ENCODE results near the gene FHAD1. TPM values are rescaled to one million over a fixed set of nuclear protein-coding genes. Genes with fewer than 3 reads are reported as not detected.

Gene FHAD1
- total RNA-seq, 1 experiment from 2014 or later = 0.45 TPM

DNA sequence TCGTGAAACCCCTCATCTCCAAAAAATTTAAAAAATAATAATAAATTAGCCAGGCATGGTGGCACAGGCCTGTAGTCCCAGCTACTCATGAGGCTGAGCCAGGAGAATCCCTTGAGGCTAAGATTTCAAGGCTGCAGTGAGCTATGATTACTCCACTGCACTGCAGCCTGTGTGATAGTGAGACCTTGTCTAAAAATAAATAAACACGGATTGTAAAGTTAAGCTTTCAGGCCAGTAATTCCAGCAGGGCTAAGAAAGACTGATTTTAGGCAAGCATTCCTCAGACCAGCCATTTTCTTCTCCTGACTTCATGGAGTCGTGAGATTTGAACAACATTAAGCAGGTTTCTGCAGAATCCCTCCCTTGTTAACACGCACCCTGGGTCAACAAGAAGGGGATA lies 85.5 kb downstream of the FHAD1 start:
- no peaks in the 10 kb centered on the region for H3K79me2 ChIP-seq (ENCODE audit: low read length)
- H4K20me1 ChIP-seq (ENCODE audit: insufficient read depth, low read depth, low read length) = no peaks in the 10 kb centered on the region
- no peaks in the 10 kb centered on the region for H3K4me1 ChIP-seq (ENCODE audit: low read length)
- H3K9me2 ChIP-seq (replicated peaks; ENCODE audit: insufficient read depth, low read length) = no peaks in the 10 kb centered on the region
- no peak overlapping the region for H2AFZ ChIP-seq (ENCODE audit: low read length)
- no peaks in the 10 kb centered on the region for H3K9me3 ChIP-seq (ENCODE audit: low read length)
- no peaks in the 10 kb centered on the region for H3K27me3 ChIP-seq (ENCODE audit: low read length)
- H3K4me2 ChIP-seq (ENCODE audit: low read depth, low read length, poor library complexity, severe bottlenecking) = no peak overlapping the region
- DNase-seq = no peak
- H3K9ac ChIP-seq (ENCODE audit: low read length) = no peak overlapping the region
- no peaks in the 10 kb centered on the region for H3K36me3 ChIP-seq (ENCODE audit: insufficient read depth, low read length)
- H3K27ac ChIP-seq (ENCODE audit: low read length) = no peak overlapping the region
- no peak overlapping the region for H3K4me3 ChIP-seq (ENCODE audit: low read length)

DNA sequence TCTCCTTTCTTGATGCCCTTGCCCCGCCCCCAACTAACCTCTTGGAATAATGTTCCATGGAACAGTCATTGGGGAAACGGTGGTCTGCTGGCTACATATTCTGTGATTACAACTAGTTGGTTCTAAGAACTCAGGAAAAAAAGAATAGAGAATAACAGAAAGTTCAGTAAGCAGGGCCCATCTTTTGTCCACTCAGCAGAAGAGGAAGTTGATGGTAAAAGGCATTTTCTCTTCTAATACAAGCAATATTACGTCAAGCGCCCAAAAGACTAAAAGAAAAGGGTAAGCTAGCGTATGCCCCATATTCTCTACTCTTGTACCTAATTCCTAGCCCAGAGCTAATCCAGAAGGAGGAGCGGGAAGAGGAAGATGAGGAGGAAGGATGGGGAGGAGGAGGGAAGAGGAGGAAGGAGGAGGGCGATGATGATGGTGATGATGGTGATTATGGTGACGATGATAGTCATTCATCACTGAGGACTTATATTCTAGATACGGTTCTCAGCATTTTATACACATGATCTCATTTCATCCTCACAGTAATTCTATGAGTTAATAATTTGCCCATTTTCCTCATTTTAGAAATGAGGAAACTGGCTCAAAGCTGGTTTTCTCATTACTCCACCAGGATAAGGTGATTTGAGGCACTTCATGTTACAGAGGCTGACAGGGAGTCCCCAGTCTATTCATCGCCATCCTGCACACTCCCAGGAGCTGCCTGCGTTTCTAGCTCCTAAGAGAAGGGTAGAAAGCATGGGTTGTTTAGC lies 86.1 kb downstream of the FHAD1 start:
- no peaks in the 10 kb centered on the region for H3K36me3 ChIP-seq (ENCODE audit: insufficient read depth, low read length)
- H3K9me2 ChIP-seq (replicated peaks; ENCODE audit: insufficient read depth, low read length) = no peaks in the 10 kb centered on the region
- H3K4me3 ChIP-seq (ENCODE audit: low read length) = no peak overlapping the region
- H3K4me1 ChIP-seq (ENCODE audit: low read length) = no peaks in the 10 kb centered on the region
- no peak overlapping the region for H2AFZ ChIP-seq (ENCODE audit: low read length)
- no peaks in the 10 kb centered on the region for H3K9me3 ChIP-seq (ENCODE audit: low read length)
- DNase-seq = no peak
- H3K9ac ChIP-seq (ENCODE audit: low read length) = no peak overlapping the region
- H3K4me2 ChIP-seq (ENCODE audit: low read depth, low read length, poor library complexity, severe bottlenecking) = no peak overlapping the region
- H3K79me2 ChIP-seq (ENCODE audit: low read length) = no peaks in the 10 kb centered on the region
- H3K27ac ChIP-seq (ENCODE audit: low read length) = no peak overlapping the region
- no peaks in the 10 kb centered on the region for H3K27me3 ChIP-seq (ENCODE audit: low read length)
- no peaks in the 10 kb centered on the region for H4K20me1 ChIP-seq (ENCODE audit: insufficient read depth, low read depth, low read length)

DNA sequence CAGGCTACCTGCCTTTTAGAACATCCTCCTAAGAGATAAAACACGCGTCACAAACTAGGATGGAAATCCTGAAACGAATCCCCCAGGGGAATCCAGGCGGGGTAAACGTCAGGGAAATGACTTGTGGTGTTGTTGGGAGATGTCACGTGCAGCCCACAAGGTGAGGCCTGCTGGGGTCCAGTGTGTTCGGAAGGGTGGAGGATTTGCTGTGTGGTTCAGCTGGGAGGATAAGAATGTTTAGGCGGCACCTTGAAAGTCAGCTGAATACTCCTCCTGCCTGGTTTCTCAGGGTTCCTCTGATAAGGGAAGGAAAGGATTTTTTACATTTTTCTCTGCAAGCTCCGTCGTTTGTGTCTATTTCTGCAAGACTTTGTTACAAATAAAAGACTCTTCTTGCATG lies 88.0 kb downstream of the FHAD1 start:
- no peaks in the 10 kb centered on the region for H3K79me2 ChIP-seq (ENCODE audit: low read length)
- no peaks in the 10 kb centered on the region for H3K9me2 ChIP-seq (replicated peaks; ENCODE audit: insufficient read depth, low read length)
- no peaks in the 10 kb centered on the region for H3K4me1 ChIP-seq (ENCODE audit: low read length)
- no peak overlapping the region for H3K4me3 ChIP-seq (ENCODE audit: low read length)
- no peak overlapping the region for H2AFZ ChIP-seq (ENCODE audit: low read length)
- H4K20me1 ChIP-seq (ENCODE audit: insufficient read depth, low read depth, low read length) = no peaks in the 10 kb centered on the region
- no peak overlapping the region for H3K27ac ChIP-seq (ENCODE audit: low read length)
- H3K36me3 ChIP-seq (ENCODE audit: insufficient read depth, low read length) = no peaks in the 10 kb centered on the region
- no peak overlapping the region for H3K4me2 ChIP-seq (ENCODE audit: low read depth, low read length, poor library complexity, severe bottlenecking)
- DNase-seq = no peak
- no peak overlapping the region for H3K9ac ChIP-seq (ENCODE audit: low read length)
- H3K27me3 ChIP-seq (ENCODE audit: low read length) = no peaks in the 10 kb centered on the region
- no peaks in the 10 kb centered on the region for H3K9me3 ChIP-seq (ENCODE audit: low read length)

DNA sequence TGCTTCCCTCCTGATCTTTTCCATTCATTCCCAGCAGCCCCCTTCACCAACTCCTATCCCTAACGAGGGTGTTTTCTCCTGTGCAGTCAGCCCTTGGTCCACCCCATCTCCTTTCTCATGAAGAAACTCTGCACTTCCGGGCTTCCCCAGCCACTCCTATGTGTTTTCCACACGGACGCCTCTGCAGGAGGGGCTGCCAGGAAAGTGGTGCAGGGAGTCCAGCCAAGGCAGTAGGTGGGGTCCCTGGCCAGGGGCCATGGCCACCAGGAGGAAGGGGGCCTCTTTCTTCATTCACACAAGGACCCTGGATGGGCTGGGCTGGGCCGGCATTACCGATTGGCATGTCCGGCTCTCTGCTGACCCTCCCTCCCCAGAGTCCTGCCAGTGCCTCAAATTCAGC lies 89.8 kb downstream of the FHAD1 start:
- Histone ChIP-seq H3K36me3 (ENCODE audit: insufficient read depth, low read length) (no peaks in the 10 kb centered on the region), H3K27me3 (ENCODE audit: low read length) (no peaks in the 10 kb centered on the region), H3K9me2 (replicated peaks; ENCODE audit: insufficient read depth, low read length) (no peaks in the 10 kb centered on the region), H3K9ac (ENCODE audit: low read length) (no peak overlapping the region), H3K4me1 (ENCODE audit: low read length) (0 out of 2 replicates have a peak, but pooled peaks cover 5% of the 10 kb centered on the region), H3K27ac (ENCODE audit: low read length) (no peak overlapping the region), H4K20me1 (ENCODE audit: insufficient read depth, low read depth, low read length) (no peaks in the 10 kb centered on the region), H3K4me3 (ENCODE audit: low read length) (no peak overlapping the region), H3K9me3 (ENCODE audit: low read length) (no peaks in the 10 kb centered on the region), H3K4me2 (ENCODE audit: low read depth, low read length, poor library complexity, severe bottlenecking) (no peak overlapping the region), H3K79me2 (ENCODE audit: low read length) (no peaks in the 10 kb centered on the region), H2AFZ (ENCODE audit: low read length) (no peak overlapping the region)
- no peak for DNase-seq

DNA sequence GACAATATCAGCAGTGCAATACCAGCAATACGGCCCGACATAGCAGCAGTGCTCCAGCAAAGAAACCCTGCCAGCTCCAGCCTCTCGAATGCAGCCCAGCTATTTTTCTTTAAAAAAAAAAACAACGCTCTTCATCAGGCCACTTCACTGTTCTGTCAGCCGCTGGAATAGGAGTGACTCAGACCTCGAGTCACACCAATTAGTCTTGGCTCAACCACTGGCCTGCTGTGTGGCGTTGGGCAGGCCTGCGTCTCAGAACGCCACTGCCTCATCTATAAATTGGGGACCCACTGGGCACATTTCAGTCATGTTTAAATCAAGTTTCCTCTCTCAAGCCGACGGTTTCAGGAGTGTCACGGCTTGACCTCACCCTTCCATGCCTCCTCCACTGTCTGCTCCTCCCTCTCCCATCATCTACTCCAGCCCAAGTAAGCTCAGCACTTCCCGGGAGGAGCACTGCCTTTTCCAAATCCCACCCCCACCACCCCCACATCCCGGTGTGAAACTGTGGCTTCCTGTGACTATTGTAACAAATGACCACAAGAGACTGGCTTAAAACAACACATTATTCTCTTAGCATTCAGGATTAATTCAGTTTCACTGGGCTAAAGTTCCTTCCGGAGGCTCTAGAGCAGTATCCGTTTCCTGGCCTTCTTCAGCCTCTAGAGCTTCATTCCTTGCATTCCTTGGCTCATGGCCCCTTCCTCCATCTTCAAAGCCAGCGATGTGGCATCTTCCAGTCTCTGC lies 90.8 kb downstream of the FHAD1 start:
- H3K27ac ChIP-seq (ENCODE audit: low read length) = no peak overlapping the region
- H3K9me3 ChIP-seq (ENCODE audit: low read length) = no peaks in the 10 kb centered on the region
- no peaks in the 10 kb centered on the region for H3K9me2 ChIP-seq (replicated peaks; ENCODE audit: insufficient read depth, low read length)
- no peaks in the 10 kb centered on the region for H4K20me1 ChIP-seq (ENCODE audit: insufficient read depth, low read depth, low read length)
- no peaks in the 10 kb centered on the region for H3K79me2 ChIP-seq (ENCODE audit: low read length)
- no peak for DNase-seq
- H3K4me1 ChIP-seq (ENCODE audit: low read length) = 0 out of 2 replicates have a peak, but pooled peaks cover 5% of the 10 kb centered on the region
- no peaks in the 10 kb centered on the region for H3K36me3 ChIP-seq (ENCODE audit: insufficient read depth, low read length)
- no peak overlapping the region for H3K4me3 ChIP-seq (ENCODE audit: low read length)
- no peaks in the 10 kb centered on the region for H3K27me3 ChIP-seq (ENCODE audit: low read length)
- no peak overlapping the region for H3K9ac ChIP-seq (ENCODE audit: low read length)
- no peak overlapping the region for H3K4me2 ChIP-seq (ENCODE audit: low read depth, low read length, poor library complexity, severe bottlenecking)
- H2AFZ ChIP-seq (ENCODE audit: low read length) = no peak overlapping the region

DNA sequence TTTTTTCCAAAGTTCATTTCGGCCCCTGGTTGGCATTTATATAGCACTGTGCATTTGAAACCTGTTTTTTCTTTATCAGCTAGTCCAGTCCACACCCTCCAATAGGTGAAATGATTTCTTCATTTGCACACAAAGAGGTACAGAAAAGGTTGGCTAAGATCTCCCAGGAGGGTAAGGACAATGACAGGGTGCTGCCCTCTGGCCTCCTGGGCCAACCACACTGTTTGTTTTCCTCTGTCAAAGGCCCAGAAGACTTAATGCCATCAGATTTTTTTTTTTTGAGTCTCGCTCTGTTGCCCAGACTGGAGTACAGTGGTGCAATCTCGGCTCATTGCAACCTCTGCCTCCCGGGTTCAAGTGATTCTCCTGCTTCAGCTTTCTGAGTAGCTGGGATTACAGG lies 92.5 kb downstream of the FHAD1 start:
- H3K4me3 ChIP-seq (ENCODE audit: low read length) = no peak overlapping the region
- no peak overlapping the region for H3K9ac ChIP-seq (ENCODE audit: low read length)
- no peaks in the 10 kb centered on the region for H3K79me2 ChIP-seq (ENCODE audit: low read length)
- H3K9me2 ChIP-seq (replicated peaks; ENCODE audit: insufficient read depth, low read length) = no peaks in the 10 kb centered on the region
- no peaks in the 10 kb centered on the region for H4K20me1 ChIP-seq (ENCODE audit: insufficient read depth, low read depth, low read length)
- no peak overlapping the region for H2AFZ ChIP-seq (ENCODE audit: low read length)
- H3K9me3 ChIP-seq (ENCODE audit: low read length) = no peaks in the 10 kb centered on the region
- no peaks in the 10 kb centered on the region for H3K36me3 ChIP-seq (ENCODE audit: insufficient read depth, low read length)
- DNase-seq = no peak
- H3K4me2 ChIP-seq (ENCODE audit: low read depth, low read length, poor library complexity, severe bottlenecking) = no peak overlapping the region
- H3K4me1 ChIP-seq (ENCODE audit: low read length) = 0 out of 2 replicates have a peak, but pooled peaks cover 5% of the 10 kb centered on the region
- H3K27me3 ChIP-seq (ENCODE audit: low read length) = no peaks in the 10 kb centered on the region
- H3K27ac ChIP-seq (ENCODE audit: low read length) = no peak overlapping the region

DNA sequence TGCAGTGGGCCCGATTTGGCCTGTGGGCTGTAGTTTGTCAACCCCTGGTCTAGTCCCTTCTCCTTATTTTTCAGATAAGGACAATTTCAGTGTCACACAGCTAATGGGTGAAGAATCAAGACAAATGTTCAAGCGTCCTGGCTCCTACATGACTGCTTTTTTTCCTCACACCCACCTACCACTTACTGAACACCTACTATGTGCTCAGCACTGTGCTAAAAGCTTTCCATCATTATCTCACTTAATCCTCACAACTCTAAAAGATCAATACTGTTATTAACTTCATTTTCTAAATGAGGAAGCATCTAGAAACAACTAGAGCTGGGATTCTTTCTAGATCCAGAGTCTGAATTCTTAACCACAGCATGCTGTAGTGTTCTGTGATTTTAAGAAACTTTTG lies 94.2 kb downstream of the FHAD1 start:
- no peak for DNase-seq
- Histone ChIP-seq H3K4me1 (ENCODE audit: low read length) (peaks cover 5% of the 10 kb centered on the region; the same call in 1 of the 2 replicates), H3K27me3 (ENCODE audit: low read length) (no peaks in the 10 kb centered on the region), H2AFZ (ENCODE audit: low read length) (no peak overlapping the region), H3K79me2 (ENCODE audit: low read length) (no peaks in the 10 kb centered on the region), H3K9me3 (ENCODE audit: low read length) (no peaks in the 10 kb centered on the region), H3K4me3 (ENCODE audit: low read length) (no peak overlapping the region), H3K9ac (ENCODE audit: low read length) (no peak overlapping the region), H3K9me2 (replicated peaks; ENCODE audit: insufficient read depth, low read length) (no peaks in the 10 kb centered on the region), H3K36me3 (ENCODE audit: insufficient read depth, low read length) (no peaks in the 10 kb centered on the region), H3K4me2 (ENCODE audit: low read depth, low read length, poor library complexity, severe bottlenecking) (no peak overlapping the region), H4K20me1 (ENCODE audit: insufficient read depth, low read depth, low read length) (no peaks in the 10 kb centered on the region), H3K27ac (ENCODE audit: low read length) (no peak overlapping the region)

DNA sequence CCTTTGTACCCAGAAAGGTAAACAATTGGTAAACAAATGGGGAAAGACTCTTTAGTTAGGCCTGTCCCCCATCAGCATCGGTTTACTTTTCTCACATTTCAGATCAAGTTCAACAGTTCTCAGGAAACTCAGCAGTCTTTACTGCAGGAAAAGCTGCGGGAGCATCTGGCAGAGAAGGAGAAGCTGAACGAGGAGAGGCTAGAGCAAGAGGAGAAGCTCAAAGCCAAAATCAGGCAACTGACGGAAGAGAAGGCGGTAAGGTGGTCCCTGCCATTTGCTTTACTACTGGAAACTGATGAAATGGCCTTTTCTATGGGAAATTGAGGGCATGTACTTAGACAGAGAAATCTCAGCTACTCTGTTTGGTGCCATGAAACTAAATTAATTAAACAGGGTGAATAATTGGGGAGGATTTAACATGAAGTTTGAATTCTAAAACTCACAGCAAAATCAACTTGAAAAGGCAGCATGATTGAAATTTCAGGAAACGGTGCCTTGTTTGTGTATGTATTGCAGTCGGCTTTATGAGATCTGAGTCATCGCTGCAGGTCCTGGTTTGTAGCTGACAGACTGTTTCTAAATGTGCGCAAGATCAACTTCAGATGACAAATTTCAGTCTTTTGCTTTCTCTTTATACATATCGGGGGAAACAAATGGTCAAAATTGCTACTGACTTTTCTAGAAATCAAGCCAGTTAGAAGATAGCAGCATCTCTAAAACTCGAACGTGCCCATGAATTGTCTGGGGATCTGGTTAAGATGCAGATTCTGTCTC lies 94.8 kb downstream of the FHAD1 start:
- no peak for DNase-seq

More for the DNA sequence above, 94.8 kb downstream of the FHAD1 start:
- no peaks in the 10 kb centered on the region for H3K9me2 ChIP-seq (replicated peaks; ENCODE audit: insufficient read depth, low read length)
- no peak overlapping the region for H3K4me3 ChIP-seq (ENCODE audit: low read length)
- no peaks in the 10 kb centered on the region for H3K36me3 ChIP-seq (ENCODE audit: insufficient read depth, low read length)
- no peak overlapping the region for H3K9ac ChIP-seq (ENCODE audit: low read length)
- H3K27ac ChIP-seq (ENCODE audit: low read length) = no peak overlapping the region
- H2AFZ ChIP-seq (ENCODE audit: low read length) = no peak overlapping the region
- peaks cover 5% of the 10 kb centered on the region; the same call in 1 of the 2 replicates for H3K4me1 ChIP-seq (ENCODE audit: low read length)
- H3K4me2 ChIP-seq (ENCODE audit: low read depth, low read length, poor library complexity, severe bottlenecking) = no peak overlapping the region
- H3K9me3 ChIP-seq (ENCODE audit: low read length) = no peaks in the 10 kb centered on the region
- no peaks in the 10 kb centered on the region for H3K79me2 ChIP-seq (ENCODE audit: low read length)
- H4K20me1 ChIP-seq (ENCODE audit: insufficient read depth, low read depth, low read length) = no peaks in the 10 kb centered on the region
- no peaks in the 10 kb centered on the region for H3K27me3 ChIP-seq (ENCODE audit: low read length)
